C4-2B (cell line): ENCODE measurements around the gene SERPINF2.

ENCODE experiments used
- ZFX ChIP-seq: fragments of 450-650 bp; IDR thresholded peaks from 2 replicates; pipeline ENCODE4 v1.6.1; 2017
- TF ChIP-seq, protein P1 (sequence below): fragments of 450-650 bp; conservative IDR thresholded peaks from 2 replicates; pipeline ENCODE4 v1.5.1; 2017; ENCODE audit warnings: mild to moderate bottlenecking

DNA sequence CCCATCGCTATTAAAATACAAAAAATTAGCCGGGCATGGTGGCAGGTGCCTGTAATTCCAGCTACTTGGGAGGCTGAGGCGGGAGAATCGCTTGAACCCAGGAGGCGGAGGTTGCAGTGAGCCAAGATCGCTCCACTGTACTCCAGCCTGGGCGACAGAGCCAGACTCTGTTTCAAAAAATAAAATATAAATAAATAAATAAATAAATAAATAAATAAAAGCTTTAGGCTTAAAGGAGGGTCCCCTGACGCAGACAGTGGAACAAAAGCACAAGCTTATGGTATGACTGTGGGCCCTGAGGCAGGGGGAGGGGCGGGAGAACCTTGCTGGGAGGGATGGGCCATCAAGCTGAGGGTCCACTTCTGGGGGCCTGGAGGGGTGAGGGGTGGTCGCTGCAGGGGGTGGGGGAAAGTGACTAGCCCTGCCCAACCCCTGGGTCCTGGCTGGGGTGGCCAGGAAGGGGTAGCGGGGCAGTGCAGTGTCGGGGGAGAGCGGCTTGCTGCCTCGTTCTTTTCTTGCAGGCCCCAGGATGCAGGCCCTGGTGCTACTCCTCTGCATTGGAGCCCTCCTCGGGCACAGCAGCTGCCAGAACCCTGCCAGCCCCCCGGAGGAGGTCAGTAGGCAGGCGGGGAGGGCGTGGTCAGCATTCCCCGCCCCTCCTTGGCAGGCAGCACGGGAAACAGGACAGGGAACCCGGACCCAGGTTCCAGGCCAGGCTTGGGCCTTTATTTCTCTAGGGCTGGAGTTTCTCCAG is 23.9 kb downstream of the SERPINF2 start:
- TF ChIP-seq, protein P1, sequence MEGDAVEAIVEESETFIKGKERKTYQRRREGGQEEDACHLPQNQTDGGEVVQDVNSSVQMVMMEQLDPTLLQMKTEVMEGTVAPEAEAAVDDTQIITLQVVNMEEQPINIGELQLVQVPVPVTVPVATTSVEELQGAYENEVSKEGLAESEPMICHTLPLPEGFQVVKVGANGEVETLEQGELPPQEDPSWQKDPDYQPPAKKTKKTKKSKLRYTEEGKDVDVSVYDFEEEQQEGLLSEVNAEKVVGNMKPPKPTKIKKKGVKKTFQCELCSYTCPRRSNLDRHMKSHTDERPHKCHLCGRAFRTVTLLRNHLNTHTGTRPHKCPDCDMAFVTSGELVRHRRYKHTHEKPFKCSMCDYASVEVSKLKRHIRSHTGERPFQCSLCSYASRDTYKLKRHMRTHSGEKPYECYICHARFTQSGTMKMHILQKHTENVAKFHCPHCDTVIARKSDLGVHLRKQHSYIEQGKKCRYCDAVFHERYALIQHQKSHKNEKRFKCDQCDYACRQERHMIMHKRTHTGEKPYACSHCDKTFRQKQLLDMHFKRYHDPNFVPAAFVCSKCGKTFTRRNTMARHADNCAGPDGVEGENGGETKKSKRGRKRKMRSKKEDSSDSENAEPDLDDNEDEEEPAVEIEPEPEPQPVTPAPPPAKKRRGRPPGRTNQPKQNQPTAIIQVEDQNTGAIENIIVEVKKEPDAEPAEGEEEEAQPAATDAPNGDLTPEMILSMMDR: no peak
- TF ChIP-seq ZFX: no peak
